DND-41 (cell line): ENCODE results near the gene RASL11A.
"Not testable (repeated sequence)": the region's sequence is repeated elsewhere in the genome, so short reads cannot be mapped to it uniquely, and the experiment has no call there.

ENCODE experiments used
- ATAC-seq: fragments of 200-7000 bp; cut with Tn5 transposase; 3 replicates; pipeline ENCODE4 v1.9.1; 2021; ENCODE audit warnings: low read depth; ENCODE audit not compliant: insufficient read depth
- DNase-seq: peaks from one replicate; pipeline ENCODE4 v3.0.0-alpha.2; 2020
- H2AFZ ChIP-seq: 2 replicates; pipeline ENCODE4 v1.6.0; 2012; ENCODE audit warnings: low read depth, low read length
- H3K27ac ChIP-seq: 2 replicates; pipeline ENCODE4 v1.5.1; 2012; ENCODE audit warnings: low read length, inconsistent platforms
- H3K27me3 ChIP-seq: fragments of 200-600 bp; sonication (generic); 2 replicates; pipeline ENCODE4 v1.6.0; 2012; ENCODE audit warnings: low read length, mild to moderate bottlenecking, inconsistent platforms; ENCODE audit not compliant: insufficient read depth, poor library complexity
- H3K36me3 ChIP-seq: 2 replicates; pipeline ENCODE4 v1.5.1; 2012; ENCODE audit warnings: low read length, inconsistent platforms; ENCODE audit not compliant: insufficient read depth
- H3K4me1 ChIP-seq: 2 replicates; pipeline ENCODE4 v1.5.1; 2012; ENCODE audit warnings: mild to moderate bottlenecking, low read length; ENCODE audit not compliant: insufficient read depth
- H3K4me2 ChIP-seq: 2 replicates; pipeline ENCODE4 v1.6.0; 2012; ENCODE audit warnings: mild to moderate bottlenecking, moderate library complexity, low read length, inconsistent platforms; ENCODE audit not compliant: insufficient read depth
- H3K4me3 ChIP-seq, 2 experiments: fragments of 200-600 bp in 1 of 2; shearing (Covaris generic) in 1 of 2; 2 replicates each; pipeline ENCODE4 v1.5.1; 2012 to 2016; ENCODE audit warnings: inconsistent platforms in 2 of 2, low read length in 2 of 2, mild to moderate bottlenecking in 2 of 2, low read depth in 1 of 2, moderate library complexity in 1 of 2
- H3K79me2 ChIP-seq: 2 replicates; pipeline ENCODE4 v1.6.0; 2012; ENCODE audit warnings: low read length, inconsistent platforms; ENCODE audit not compliant: insufficient read depth
- H3K9ac ChIP-seq: 2 replicates; pipeline ENCODE4 v1.6.0; 2012; ENCODE audit warnings: low read depth, mild to moderate bottlenecking, inconsistent platforms, low read length, moderate library complexity
- H3K9me3 ChIP-seq: 2 replicates; pipeline ENCODE4 v1.5.1; 2012; ENCODE audit warnings: low read length, moderate library complexity, mild to moderate bottlenecking, inconsistent platforms; ENCODE audit not compliant: insufficient read depth, severe bottlenecking
- H4K20me1 ChIP-seq: 2 replicates; pipeline ENCODE4 v1.6.0; 2012; ENCODE audit warnings: low read length; ENCODE audit not compliant: insufficient read depth
- EZH2 ChIP-seq: IDR thresholded peaks from 3 replicates; pipeline ENCODE4 v1.6.1; 2012; ENCODE audit warnings: borderline replicate concordance, low read depth, mild to moderate bottlenecking, moderate library complexity, low read length, inconsistent platforms; ENCODE audit not compliant: severe bottlenecking
- TF ChIP-seq, protein P1 (sequence below): IDR thresholded peaks from 2 replicates; pipeline ENCODE4 v1.5.1; 2012; ENCODE audit warnings: borderline replicate concordance, low read length, moderate library complexity, mild to moderate bottlenecking; ENCODE audit not compliant: poor library complexity, severe bottlenecking; ENCODE audit errors: extremely low read depth

The RASL11A gene

DNA sequence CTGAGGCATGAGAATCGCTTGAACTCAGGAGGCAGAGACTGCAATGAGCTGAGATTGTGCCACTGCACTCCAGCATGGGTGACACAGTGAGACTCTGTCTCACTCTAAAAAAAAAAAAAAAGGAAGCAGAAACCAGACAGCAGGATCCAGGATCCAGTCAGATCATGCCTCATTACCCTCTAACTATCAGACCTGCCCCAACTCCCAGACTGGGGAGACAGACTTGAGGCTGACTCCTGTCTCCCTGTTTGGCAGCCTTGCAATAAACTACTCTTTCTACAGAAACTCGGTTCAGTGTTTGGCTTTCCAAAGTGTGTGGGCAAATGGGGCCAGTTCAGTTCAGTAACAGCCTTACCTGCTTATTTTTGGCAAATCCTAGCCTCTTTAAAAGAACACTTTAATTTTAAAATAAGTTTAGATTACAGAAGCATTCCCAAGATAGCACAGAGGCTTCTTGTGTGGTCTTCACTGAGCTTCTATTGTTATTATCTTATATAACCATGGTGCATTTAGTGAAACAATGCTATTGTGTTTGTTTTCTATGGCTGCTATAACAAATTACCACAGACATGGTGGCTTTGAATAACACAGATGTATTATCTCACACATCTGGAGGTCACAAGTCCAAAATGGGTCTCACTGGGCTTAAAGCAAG, 18.5 kb downstream of the RASL11A start:
- no peak for TF ChIP-seq EZH2
- TF ChIP-seq, protein P1, sequence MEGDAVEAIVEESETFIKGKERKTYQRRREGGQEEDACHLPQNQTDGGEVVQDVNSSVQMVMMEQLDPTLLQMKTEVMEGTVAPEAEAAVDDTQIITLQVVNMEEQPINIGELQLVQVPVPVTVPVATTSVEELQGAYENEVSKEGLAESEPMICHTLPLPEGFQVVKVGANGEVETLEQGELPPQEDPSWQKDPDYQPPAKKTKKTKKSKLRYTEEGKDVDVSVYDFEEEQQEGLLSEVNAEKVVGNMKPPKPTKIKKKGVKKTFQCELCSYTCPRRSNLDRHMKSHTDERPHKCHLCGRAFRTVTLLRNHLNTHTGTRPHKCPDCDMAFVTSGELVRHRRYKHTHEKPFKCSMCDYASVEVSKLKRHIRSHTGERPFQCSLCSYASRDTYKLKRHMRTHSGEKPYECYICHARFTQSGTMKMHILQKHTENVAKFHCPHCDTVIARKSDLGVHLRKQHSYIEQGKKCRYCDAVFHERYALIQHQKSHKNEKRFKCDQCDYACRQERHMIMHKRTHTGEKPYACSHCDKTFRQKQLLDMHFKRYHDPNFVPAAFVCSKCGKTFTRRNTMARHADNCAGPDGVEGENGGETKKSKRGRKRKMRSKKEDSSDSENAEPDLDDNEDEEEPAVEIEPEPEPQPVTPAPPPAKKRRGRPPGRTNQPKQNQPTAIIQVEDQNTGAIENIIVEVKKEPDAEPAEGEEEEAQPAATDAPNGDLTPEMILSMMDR = no peak
- H3K36me3 ChIP-seq = no peaks in the 10 kb centered on the region
- no peak overlapping the region for H3K27ac ChIP-seq
- no peak overlapping the region for H3K9ac ChIP-seq
- no peak overlapping the region for H3K4me3 ChIP-seq
- H3K4me2 ChIP-seq = no peak overlapping the region
- no peaks in the 10 kb centered on the region for H3K27me3 ChIP-seq
- no peak overlapping the region for H2AFZ ChIP-seq
- no peaks in the 10 kb centered on the region for H3K9me3 ChIP-seq
- no peak for DNase-seq
- no peaks in the 10 kb centered on the region for H3K79me2 ChIP-seq
- ATAC-seq = no peak
- no peaks in the 10 kb centered on the region for H4K20me1 ChIP-seq
- H3K4me1 ChIP-seq = no peaks in the 10 kb centered on the region

DNA sequence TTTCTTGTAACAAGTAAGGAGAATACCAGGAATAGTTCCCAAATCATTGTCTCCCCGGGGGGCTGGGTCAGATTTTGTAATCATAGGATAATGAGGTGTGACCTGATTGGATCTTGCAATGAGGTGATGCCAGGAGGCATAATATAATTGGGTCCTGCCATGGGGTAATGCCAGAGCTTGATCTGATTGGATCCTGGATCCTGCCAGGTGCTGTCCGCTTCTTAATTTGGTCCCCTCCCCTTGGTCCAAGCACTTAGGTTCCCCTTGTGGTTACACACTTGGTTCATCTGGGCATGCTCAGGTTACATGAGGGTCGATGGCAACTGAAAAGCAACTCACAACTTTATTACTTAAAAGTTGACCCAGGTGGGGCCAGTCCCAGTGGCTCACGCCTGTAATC, 20.1 kb downstream of the RASL11A start:
- Histone ChIP-seq H3K27ac (no peak overlapping the region), H3K9ac (no peak overlapping the region), H2AFZ (no peak overlapping the region), H3K27me3 (no peaks in the 10 kb centered on the region), H3K9me3 (no peaks in the 10 kb centered on the region), H3K4me3 (no peak overlapping the region), H3K4me2 (no peak overlapping the region), H3K36me3 (no peaks in the 10 kb centered on the region), H3K4me1 (no peaks in the 10 kb centered on the region), H4K20me1 (no peaks in the 10 kb centered on the region), H3K79me2 (no peaks in the 10 kb centered on the region)
- DNase-seq = no peak
- TF ChIP-seq, protein P1 = no peak
- TF ChIP-seq EZH2 = no peak
- no peak for ATAC-seq

DNA sequence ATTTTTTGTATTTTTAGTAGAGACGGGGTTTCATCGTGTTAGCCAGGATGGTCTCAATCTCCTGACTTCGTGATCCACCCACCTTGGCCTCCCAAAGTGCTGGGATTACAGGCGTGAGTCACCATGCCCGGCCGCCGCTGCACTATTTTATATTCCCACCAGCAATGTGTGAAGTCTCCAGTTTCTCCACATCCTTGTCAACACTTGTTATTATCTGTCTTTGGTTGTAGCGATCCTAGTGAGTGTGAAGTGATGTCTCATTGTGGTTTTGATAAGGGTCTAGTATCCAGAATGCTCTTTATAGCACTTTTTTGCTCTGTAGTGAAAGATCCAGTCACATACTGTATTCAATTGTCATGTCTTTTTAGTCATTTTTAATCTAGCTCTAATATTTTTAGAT, 21.3 kb downstream of the RASL11A start:
- not testable (repeated sequence) for H3K79me2 ChIP-seq, H2AFZ ChIP-seq, H3K9ac ChIP-seq, H3K4me1 ChIP-seq, H3K27ac ChIP-seq, H3K9me3 ChIP-seq, H3K4me2 ChIP-seq, H4K20me1 ChIP-seq, DNase-seq, H3K36me3 ChIP-seq, H3K27me3 ChIP-seq, ATAC-seq, H3K4me3 ChIP-seq

DNA sequence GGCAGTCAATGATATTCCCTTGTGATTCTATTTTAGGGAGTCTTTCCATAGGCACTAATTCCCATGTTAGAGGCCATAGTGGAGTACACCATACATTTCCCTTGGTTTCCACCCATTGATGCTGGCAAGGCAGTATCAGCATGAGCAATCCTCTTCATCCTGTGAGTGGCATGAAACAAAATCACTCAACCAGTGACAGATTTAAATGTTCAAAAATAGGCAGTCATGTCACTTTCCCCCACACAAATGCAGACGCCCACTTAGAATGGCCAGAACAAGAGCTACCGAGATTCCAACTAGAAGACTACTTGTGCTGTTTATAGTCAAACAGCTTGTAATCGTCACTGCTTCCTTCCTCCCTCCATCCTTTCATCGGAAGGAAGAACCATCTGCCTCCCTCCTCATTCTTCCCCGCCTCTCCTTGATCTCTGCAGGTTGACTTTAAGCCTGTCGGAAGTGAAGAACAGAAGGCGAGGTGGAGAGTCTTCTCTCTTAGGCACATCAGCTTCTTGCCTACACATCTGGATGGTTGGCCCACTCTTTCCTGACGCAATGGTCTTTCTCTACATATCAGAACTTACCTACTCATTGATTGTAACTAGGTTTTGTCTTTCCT, 22.6 kb downstream of the RASL11A start:
- TF ChIP-seq, protein P1 = no peak
- TF ChIP-seq EZH2 = no peak
- Histone ChIP-seq H4K20me1 (no peaks in the 10 kb centered on the region), H3K27ac (no peak overlapping the region), H3K9me3 (no peaks in the 10 kb centered on the region), H2AFZ (no peak overlapping the region), H3K4me1 (no peaks in the 10 kb centered on the region), H3K27me3 (peaks cover 15% of the 10 kb centered on the region), H3K4me3 (no peak overlapping the region), H3K9ac (no peak overlapping the region), H3K36me3 (no peaks in the 10 kb centered on the region), H3K79me2 (no peaks in the 10 kb centered on the region), H3K4me2 (no peak overlapping the region)
- no peak for DNase-seq
- no peak for ATAC-seq
